ENCODE results near the gene CENPW.

Gene CENPW

GRCh38 chr6:126337323-126337722, 2.6 kb upstream of the CENPW start:
- no peak overlapping the region for H2BK15ac ChIP-seq (replicated peaks; ENCODE audit: low read depth)
- no peak overlapping the region for H3K4me2 ChIP-seq (ENCODE audit: low read length)
- H2AK5ac ChIP-seq (ENCODE audit: low read length) = no peak overlapping the region
- H3K23ac ChIP-seq (ENCODE audit: low read length) = no peak overlapping the region
- no peak for DNase-seq
- H3K4me3 ChIP-seq (ENCODE audit: low read length) = no peak overlapping the region
- H3K56ac ChIP-seq (ENCODE audit: low read length) = no peak overlapping the region
- H3K4me1 ChIP-seq (ENCODE audit: control insufficient read depth, low read depth, low read length) = no peaks in the 10 kb centered on the region
- peaks cover 15% of the 10 kb centered on the region for H3K79me2 ChIP-seq (ENCODE audit: control insufficient read depth, insufficient read depth, low read length)
- H2BK5ac ChIP-seq (ENCODE audit: low read length) = no peak overlapping the region
- peaks cover 3% of the 10 kb centered on the region for H3K79me1 ChIP-seq (ENCODE audit: low read length)
- no peak overlapping the region for H3K27ac ChIP-seq (ENCODE audit: low read depth, low read length)
- no peaks in the 10 kb centered on the region for H3K36me3 ChIP-seq (ENCODE audit: control insufficient read depth, insufficient read depth, low read length)
- H3K4ac ChIP-seq (ENCODE audit: low read depth, low read length) = no peak overlapping the region
- no peak overlapping the region for H2BK120ac ChIP-seq (ENCODE audit: low read depth, low read length)
- H3K18ac ChIP-seq (ENCODE audit: low read length) = no peak overlapping the region
- no peak overlapping the region for H3K9ac ChIP-seq (ENCODE audit: low read length)
- no CpG with 5 or more reads among the region's 3 CpGs for WGBS (ENCODE audit: extremely low coverage, insufficient coverage, low lambda C conversion rate)
- H4K8ac ChIP-seq (ENCODE audit: low read depth, low read length) = no peak overlapping the region
- H4K5ac ChIP-seq (ENCODE audit: low read length) = no peak overlapping the region
- no peaks in the 10 kb centered on the region for H3K27me3 ChIP-seq (ENCODE audit: insufficient read depth, low read length, poor library complexity)

- Histone ChIP-seq H2AK5ac (ENCODE audit: low read length) (no peak overlapping the region), H3K4me3 (ENCODE audit: low read length) (no peak overlapping the region), H4K5ac (ENCODE audit: low read length) (no peak overlapping the region), H3K9ac (ENCODE audit: low read length) (peak overlapping the region; percentile 88), H3K79me1 (ENCODE audit: low read length) (peaks cover 3% of the 10 kb centered on the region), H2BK5ac (ENCODE audit: low read length) (no peak overlapping the region), H3K4me2 (ENCODE audit: low read length) (peak overlapping the region; percentile 84), H3K79me2 (ENCODE audit: control insufficient read depth, insufficient read depth, low read length) (peaks cover 22% of the 10 kb centered on the region), H3K23ac (ENCODE audit: low read length) (no peak overlapping the region), H2BK120ac (ENCODE audit: low read depth, low read length) (no peak overlapping the region), H3K27me3 (ENCODE audit: insufficient read depth, low read length, poor library complexity) (no peaks in the 10 kb centered on the region), H3K56ac (ENCODE audit: low read length) (no peak overlapping the region), H3K36me3 (ENCODE audit: control insufficient read depth, insufficient read depth, low read length) (no peaks in the 10 kb centered on the region), H3K27ac (ENCODE audit: low read depth, low read length) (no peak overlapping the region), H3K18ac (ENCODE audit: low read length) (no peak overlapping the region), H3K4me1 (ENCODE audit: control insufficient read depth, low read depth, low read length) (no peaks in the 10 kb centered on the region), H2BK15ac (replicated peaks; ENCODE audit: low read depth) (no peak overlapping the region), H4K8ac (ENCODE audit: low read depth, low read length) (no peak overlapping the region), H3K4ac (ENCODE audit: low read depth, low read length) (no peak overlapping the region)
- no peak for DNase-seq
- WGBS (ENCODE audit: extremely low coverage, insufficient coverage, low lambda C conversion rate) = no CpG with 5 or more reads among the region's 3 CpGs
These were observed 1.2 kb downstream of the CENPW start for GRCh38 chr6:126341126-126341525.

GRCh38 chr6:126344181-126344580, 4.3 kb downstream of the CENPW start:
- H2BK5ac ChIP-seq (ENCODE audit: low read length) = no peak overlapping the region
- H3K4me1 ChIP-seq (ENCODE audit: control insufficient read depth, low read depth, low read length) = no peaks in the 10 kb centered on the region
- no peak overlapping the region for H3K27ac ChIP-seq (ENCODE audit: low read depth, low read length)
- H3K4me2 ChIP-seq (ENCODE audit: low read length) = no peak overlapping the region
- H3K56ac ChIP-seq (ENCODE audit: low read length) = no peak overlapping the region
- H3K23ac ChIP-seq (ENCODE audit: low read length) = no peak overlapping the region
- no peak overlapping the region for H3K4ac ChIP-seq (ENCODE audit: low read depth, low read length)
- H3K18ac ChIP-seq (ENCODE audit: low read length) = no peak overlapping the region
- no peak overlapping the region for H2BK120ac ChIP-seq (ENCODE audit: low read depth, low read length)
- H2AK5ac ChIP-seq (ENCODE audit: low read length) = no peak overlapping the region
- no peak overlapping the region for H3K4me3 ChIP-seq (ENCODE audit: low read length)
- H4K5ac ChIP-seq (ENCODE audit: low read length) = no peak overlapping the region
- peak; percentile 27 for DNase-seq
- peaks cover 22% of the 10 kb centered on the region for H3K79me2 ChIP-seq (ENCODE audit: control insufficient read depth, insufficient read depth, low read length)
- peaks cover 3% of the 10 kb centered on the region for H3K79me1 ChIP-seq (ENCODE audit: low read length)
- no peaks in the 10 kb centered on the region for H3K36me3 ChIP-seq (ENCODE audit: control insufficient read depth, insufficient read depth, low read length)
- H4K8ac ChIP-seq (ENCODE audit: low read depth, low read length) = no peak overlapping the region
- H3K27me3 ChIP-seq (ENCODE audit: insufficient read depth, low read length, poor library complexity) = no peaks in the 10 kb centered on the region
- H2BK15ac ChIP-seq (replicated peaks; ENCODE audit: low read depth) = no peak overlapping the region
- H3K9ac ChIP-seq (ENCODE audit: low read length) = no peak overlapping the region

- WGBS (ENCODE audit: extremely low coverage, insufficient coverage, low lambda C conversion rate) = no CpG with 5 or more reads among the region's 1 CpG
- H3K79me1 ChIP-seq (ENCODE audit: low read length) = no peaks in the 10 kb centered on the region
- H3K4me1 ChIP-seq (ENCODE audit: control insufficient read depth, low read depth, low read length) = no peaks in the 10 kb centered on the region
- H3K4ac ChIP-seq (ENCODE audit: low read depth, low read length) = no peak overlapping the region
- H3K23ac ChIP-seq (ENCODE audit: low read length) = no peak overlapping the region
- no peak overlapping the region for H3K18ac ChIP-seq (ENCODE audit: low read length)
- no peak overlapping the region for H4K8ac ChIP-seq (ENCODE audit: low read depth, low read length)
- H3K79me2 ChIP-seq (ENCODE audit: control insufficient read depth, insufficient read depth, low read length) = no peaks in the 10 kb centered on the region
- H3K56ac ChIP-seq (ENCODE audit: low read length) = no peak overlapping the region
- no peak overlapping the region for H2BK15ac ChIP-seq (replicated peaks; ENCODE audit: low read depth)
- no peak overlapping the region for H3K4me3 ChIP-seq (ENCODE audit: low read length)
- H3K4me2 ChIP-seq (ENCODE audit: low read length) = no peak overlapping the region
- no peak overlapping the region for H3K9ac ChIP-seq (ENCODE audit: low read length)
- no peak overlapping the region for H2BK5ac ChIP-seq (ENCODE audit: low read length)
- H3K27me3 ChIP-seq (ENCODE audit: insufficient read depth, low read length, poor library complexity) = no peaks in the 10 kb centered on the region
- H3K27ac ChIP-seq (ENCODE audit: low read depth, low read length) = no peak overlapping the region
- no peak overlapping the region for H2BK120ac ChIP-seq (ENCODE audit: low read depth, low read length)
- DNase-seq = no peak
- no peaks in the 10 kb centered on the region for H3K36me3 ChIP-seq (ENCODE audit: control insufficient read depth, insufficient read depth, low read length)
- H4K5ac ChIP-seq (ENCODE audit: low read length) = no peak overlapping the region
- H2AK5ac ChIP-seq (ENCODE audit: low read length) = no peak overlapping the region
These were observed 12.0 kb downstream of the CENPW start for GRCh38 chr6:126351960-126352359.

GRCh38 chr6:126352514-126352913, 12.6 kb downstream of the CENPW start:
- Histone ChIP-seq H3K4me1 (ENCODE audit: control insufficient read depth, low read depth, low read length) (no peaks in the 10 kb centered on the region), H4K8ac (ENCODE audit: low read depth, low read length) (no peak overlapping the region)

GRCh38 chr6:126356526-126356925, 16.6 kb downstream of the CENPW start:
- no peak overlapping the region for H3K27ac ChIP-seq (ENCODE audit: low read depth, low read length)
- no peak overlapping the region for H3K9ac ChIP-seq (ENCODE audit: low read length)
- H4K8ac ChIP-seq (ENCODE audit: low read depth, low read length) = no peak overlapping the region
- no peak overlapping the region for H3K23ac ChIP-seq (ENCODE audit: low read length)
- no peaks in the 10 kb centered on the region for H3K36me3 ChIP-seq (ENCODE audit: control insufficient read depth, insufficient read depth, low read length)
- no peak overlapping the region for H3K18ac ChIP-seq (ENCODE audit: low read length)
- no peaks in the 10 kb centered on the region for H3K79me1 ChIP-seq (ENCODE audit: low read length)
- no peak overlapping the region for H3K56ac ChIP-seq (ENCODE audit: low read length)
- H2AK5ac ChIP-seq (ENCODE audit: low read length) = no peak overlapping the region
- no peak overlapping the region for H3K4me3 ChIP-seq (ENCODE audit: low read length)
- H3K79me2 ChIP-seq (ENCODE audit: control insufficient read depth, insufficient read depth, low read length) = no peaks in the 10 kb centered on the region
- H3K4ac ChIP-seq (ENCODE audit: low read depth, low read length) = no peak overlapping the region
- no peak overlapping the region for H3K4me2 ChIP-seq (ENCODE audit: low read length)
- H4K5ac ChIP-seq (ENCODE audit: low read length) = no peak overlapping the region
- no peak overlapping the region for H2BK15ac ChIP-seq (replicated peaks; ENCODE audit: low read depth)
- no peak overlapping the region for H2BK5ac ChIP-seq (ENCODE audit: low read length)
- no peaks in the 10 kb centered on the region for H3K27me3 ChIP-seq (ENCODE audit: insufficient read depth, low read length, poor library complexity)
- H2BK120ac ChIP-seq (ENCODE audit: low read depth, low read length) = no peak overlapping the region
- DNase-seq = no peak
- H3K4me1 ChIP-seq (ENCODE audit: control insufficient read depth, low read depth, low read length) = no peaks in the 10 kb centered on the region

More at GRCh38 chr6:126352514-126352913, 12.6 kb downstream of the CENPW start:
- Histone ChIP-seq H2BK15ac (replicated peaks; ENCODE audit: low read depth) (no peak overlapping the region), H3K9ac (ENCODE audit: low read length) (no peak overlapping the region), H4K5ac (ENCODE audit: low read length) (no peak overlapping the region), H3K36me3 (ENCODE audit: control insufficient read depth, insufficient read depth, low read length) (no peaks in the 10 kb centered on the region), H3K4ac (ENCODE audit: low read depth, low read length) (no peak overlapping the region), H3K27me3 (ENCODE audit: insufficient read depth, low read length, poor library complexity) (no peaks in the 10 kb centered on the region), H3K79me2 (ENCODE audit: control insufficient read depth, insufficient read depth, low read length) (no peaks in the 10 kb centered on the region), H2BK120ac (ENCODE audit: low read depth, low read length) (no peak overlapping the region), H3K56ac (ENCODE audit: low read length) (no peak overlapping the region), H3K18ac (ENCODE audit: low read length) (no peak overlapping the region), H2BK5ac (ENCODE audit: low read length) (no peak overlapping the region), H2AK5ac (ENCODE audit: low read length) (no peak overlapping the region), H3K4me3 (ENCODE audit: low read length) (no peak overlapping the region), H3K23ac (ENCODE audit: low read length) (no peak overlapping the region), H3K27ac (ENCODE audit: low read depth, low read length) (no peak overlapping the region), H3K4me2 (ENCODE audit: low read length) (no peak overlapping the region), H3K79me1 (ENCODE audit: low read length) (no peaks in the 10 kb centered on the region)
- no peak for DNase-seq

Data from mesendoderm (in vitro differentiated cells).